ENCODE data around the gene RAP1GAP2. TPM values are rescaled to one million over a fixed set of nuclear protein-coding genes. Genes with fewer than 3 reads are reported as not detected.

The RAP1GAP2 gene
- total RNA-seq, 1 donor from 2014 or later: 3.8 TPM

DNA sequence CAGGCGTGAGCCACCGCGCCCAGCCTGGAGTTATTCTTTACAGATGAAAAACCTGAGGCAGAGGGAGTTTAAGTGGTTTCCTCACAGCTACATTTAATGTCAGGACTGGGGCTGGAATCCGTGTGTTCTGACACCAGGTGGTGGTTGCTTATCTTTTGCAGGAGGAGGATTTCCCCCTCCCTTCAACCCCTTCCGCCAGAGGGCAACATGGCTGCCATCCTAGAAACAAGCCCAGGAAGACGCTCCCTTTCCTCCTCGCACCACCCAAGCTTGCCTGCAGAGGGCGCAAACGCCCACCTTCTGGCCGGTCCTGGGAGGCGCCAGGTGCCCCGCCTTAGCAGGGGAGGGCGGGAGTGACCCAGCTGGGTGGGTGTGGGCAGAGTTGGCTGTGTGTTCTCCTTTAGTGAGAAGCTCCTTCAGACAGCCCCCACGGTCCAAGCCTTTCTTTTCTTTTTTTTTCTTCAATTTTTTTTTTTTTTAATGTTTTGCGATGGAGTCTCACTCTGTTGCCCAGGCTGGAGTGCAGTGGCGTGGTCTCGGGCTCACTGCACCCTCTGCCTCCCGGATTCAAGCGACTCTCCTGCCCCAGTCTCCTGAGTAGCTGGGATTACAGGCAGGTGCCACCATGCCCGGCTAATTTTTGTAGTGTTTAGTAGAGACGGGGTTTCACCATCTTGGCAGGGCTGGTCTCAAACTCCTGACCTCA, 9.9 kb upstream of the RAP1GAP2 start:
- DNase-seq (ENCODE audit: low spot score): peak; percentile 93
- H3K4me2 ChIP-seq: no peak overlapping the region
- H3K27me3 Mint-ChIP-seq (ENCODE audit: insufficient read depth, low read depth): peaks cover 6% of the 10 kb centered on the region

DNA sequence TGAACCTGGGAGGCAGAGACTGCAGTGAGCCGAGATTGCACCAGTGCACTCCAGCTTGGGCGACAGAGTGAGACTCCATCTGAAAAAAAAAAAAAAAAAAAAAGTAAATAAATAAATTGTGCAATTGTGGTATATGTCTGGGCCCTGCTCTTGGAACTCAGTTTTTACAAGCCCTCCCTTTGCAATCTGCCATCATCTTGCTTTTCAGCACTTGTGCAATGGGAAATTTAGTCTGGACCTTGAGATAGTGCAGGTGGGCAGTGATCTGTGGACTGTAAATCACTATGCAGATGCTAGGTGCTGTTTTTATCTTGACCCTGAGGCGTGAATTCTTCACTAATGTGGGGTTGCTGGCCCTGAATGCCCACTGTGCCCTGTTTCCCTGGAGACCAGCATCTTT, 6.5 kb upstream of the RAP1GAP2 start:
- H3K36me3 Mint-ChIP-seq: no peaks in the 10 kb centered on the region
- Histone ChIP-seq H3F3A (ENCODE audit: low read depth) (no peaks in the 10 kb centered on the region), H3K4me3 (no peak overlapping the region), H3K4me1 (no peaks in the 10 kb centered on the region), H3K27me3 (no peaks in the 10 kb centered on the region), H3K9ac (no peak overlapping the region), H3K4me2 (no peak overlapping the region), H3K27ac (no peak overlapping the region), H3K79me2 (ENCODE audit: low read depth) (no peaks in the 10 kb centered on the region), H3K9me3 (ENCODE audit: low read depth) (no peaks in the 10 kb centered on the region), H4K20me1 (ENCODE audit: low read depth) (no peaks in the 10 kb centered on the region), H2AFZ (replicated peaks) (no peak overlapping the region), H3K36me3 (no peaks in the 10 kb centered on the region)
- TF ChIP-seq CTCF (IDR thresholded peaks at IDR 0.05) (no peak), EZH2phosphoT487 (IDR thresholded peaks at IDR 0.05) (no peak), EZH2 (IDR thresholded peaks at IDR 0.05) (no peak)
- no peaks in the 10 kb centered on the region for H3K9me3 Mint-ChIP-seq
- peaks cover 8% of the 10 kb centered on the region for H3K4me1 Mint-ChIP-seq
- H3K4me3 Mint-ChIP-seq: no peak overlapping the region
- DNase-seq (ENCODE audit: low spot score): no peak
- peaks cover 2% of the 10 kb centered on the region for H3K27me3 Mint-ChIP-seq (ENCODE audit: insufficient read depth, low read depth)
- no peak overlapping the region for H3K27ac Mint-ChIP-seq

More for the DNA sequence above, 9.9 kb upstream of the RAP1GAP2 start:
- Mint-ChIP-seq H3K36me3 (no peaks in the 10 kb centered on the region), H3K4me1 (peaks cover 12% of the 10 kb centered on the region), H3K27ac (no peak overlapping the region), H3K9me3 (no peaks in the 10 kb centered on the region), H3K4me3 (no peak overlapping the region)
- H3K9ac ChIP-seq: no peak overlapping the region
- no peaks in the 10 kb centered on the region for H4K20me1 ChIP-seq (ENCODE audit: low read depth)
- no peaks in the 10 kb centered on the region for H3K4me1 ChIP-seq
- no peaks in the 10 kb centered on the region for H3K79me2 ChIP-seq (ENCODE audit: low read depth)
- no peak overlapping the region for H2AFZ ChIP-seq (replicated peaks)
- no peak overlapping the region for H3K27ac ChIP-seq
- H3K27me3 ChIP-seq: no peaks in the 10 kb centered on the region
- no peak for TF ChIP-seq EZH2phosphoT487 (IDR thresholded peaks at IDR 0.05)
- peak; percentile 94 for TF ChIP-seq CTCF (IDR thresholded peaks at IDR 0.05)
- H3F3A ChIP-seq (ENCODE audit: low read depth): no peaks in the 10 kb centered on the region
- H3K9me3 ChIP-seq (ENCODE audit: low read depth): no peaks in the 10 kb centered on the region
- no peak overlapping the region for H3K4me3 ChIP-seq
- H3K36me3 ChIP-seq: no peaks in the 10 kb centered on the region

- Mint-ChIP-seq H3K4me3 (no peak overlapping the region), H3K27me3 (ENCODE audit: insufficient read depth, low read depth) (peaks cover 7% of the 10 kb centered on the region), H3K4me1 (peaks cover 14% of the 10 kb centered on the region), H3K36me3 (no peaks in the 10 kb centered on the region), H3K27ac (no peak overlapping the region), H3K9me3 (no peaks in the 10 kb centered on the region)
- DNase-seq (ENCODE audit: low spot score): no peak
- Histone ChIP-seq H3K4me2 (no peak overlapping the region), H3K9ac (no peak overlapping the region), H3K4me3 (no peak overlapping the region), H3F3A (ENCODE audit: low read depth) (no peaks in the 10 kb centered on the region), H3K4me1 (no peaks in the 10 kb centered on the region), H3K9me3 (ENCODE audit: low read depth) (no peaks in the 10 kb centered on the region), H4K20me1 (ENCODE audit: low read depth) (no peaks in the 10 kb centered on the region), H2AFZ (replicated peaks) (no peak overlapping the region), H3K36me3 (no peaks in the 10 kb centered on the region), H3K27me3 (no peaks in the 10 kb centered on the region), H3K27ac (no peak overlapping the region), H3K79me2 (ENCODE audit: low read depth) (no peaks in the 10 kb centered on the region)
- TF ChIP-seq CTCF (IDR thresholded peaks at IDR 0.05): no peak
- TF ChIP-seq EZH2 (IDR thresholded peaks at IDR 0.05): no peak
- TF ChIP-seq EZH2phosphoT487 (IDR thresholded peaks at IDR 0.05): no peak
Observed at GRCh38 chr17:2792366-2793169, 3.7 kb upstream of the RAP1GAP2 start.

Data from neural progenitor cell (in vitro differentiated cells).